NCI-H446 (cell line): Measurements from ENCODE around the gene SARNP.

Experiments used
- DNase-seq, 2 experiments: peaks; one replicate each; lab custom pipeline; 2025; lab: John Stamatoyannopoulos, UW

Gene SARNP

GRCh38 chr12:55724226-55724939 is 93.1 kb downstream of the SARNP start:
- DNase-seq = peak; percentile 20 to 65

GRCh38 chr12:55723516-55724225 is 93.9 kb downstream of the SARNP start:
- no peak for DNase-seq

- DNase-seq = no peak
Measured at GRCh38 chr12:55722948-55723347, 94.6 kb downstream of the SARNP start.

GRCh38 chr12:55721601-55722213 is 95.8 kb downstream of the SARNP start:
- DNase-seq = no peak

GRCh38 chr12:55720894-55721444 is 96.6 kb downstream of the SARNP start:
- DNase-seq = peak; percentile 75 to 93

- DNase-seq = peak; percentile 58 to 91
Measured at GRCh38 chr12:55720071-55720564, 97.4 kb downstream of the SARNP start, which contains the start of gene RDH5. Gene RDH5, plus strand, starts transcription at chr12:55720393. Its CDS starts 792 bp downstream, at chr12:55721185.

GRCh38 chr12:55719371-55719770 is 98.2 kb downstream of the SARNP start:
- no peak for DNase-seq

GRCh38 chr12:55718624-55719275 is 98.8 kb downstream of the SARNP start:
- DNase-seq = no peak

- no peak for DNase-seq
Measured at GRCh38 chr12:55718015-55718414, 99.5 kb downstream of the SARNP start.

- DNase-seq = peak; percentile 84 to 95
Measured at GRCh38 chr12:55717011-55718007, 100.2 kb downstream of the SARNP start.

GRCh38 chr12:55716582-55716957 is 101.0 kb downstream of the SARNP start:
- no peak for DNase-seq

GRCh38 chr12:55715833-55716581 is 101.5 kb downstream of the SARNP start, which contains the start of gene BLOC1S1:
Gene BLOC1S1, plus strand, starts transcription at chr12:55716046. Its CDS starts 6 bp downstream, at chr12:55716052.
- peak; percentile 96 to 98 for DNase-seq

- no peak for DNase-seq
Measured at GRCh38 chr12:55715169-55715764, 102.3 kb downstream of the SARNP start.

- DNase-seq = no peak
Measured at GRCh38 chr12:55713721-55714120, 103.8 kb downstream of the SARNP start.

- peak; percentile 43 to 53 for DNase-seq
Measured at GRCh38 chr12:55712700-55713415, 104.7 kb downstream of the SARNP start.

- DNase-seq = peak in 1 of 2 experiments; percentile 63
Measured at GRCh38 chr12:55711786-55712553, 105.6 kb downstream of the SARNP start.

GRCh38 chr12:55708695-55709233 is 108.8 kb downstream of the SARNP start:
- no peak for DNase-seq
